Trophoblast cell (in vitro differentiated cells and primary cell): ENCODE measurements around the gene PNLIPRP1.

Experiments
- DNase-seq, 2 donors: peaks; one replicate each; pipeline ENCODE4 v3.0.0-alpha.2; 2016
- H2AFZ ChIP-seq: 2 replicates; pipeline ENCODE4 v1.6.1; 2013; ENCODE audit warnings: low read length, moderate library complexity, mild to moderate bottlenecking; ENCODE audit not compliant: insufficient read depth, poor library complexity
- H2AK5ac ChIP-seq: 2 replicates; pipeline ENCODE4 v1.6.1; 2013; ENCODE audit warnings: mild to moderate bottlenecking, low read length
- H2BK120ac ChIP-seq: 2 replicates; pipeline ENCODE4 v1.6.1; 2013; ENCODE audit warnings: low read length, mild to moderate bottlenecking, moderate library complexity; ENCODE audit not compliant: insufficient read depth, poor library complexity
- H2BK12ac ChIP-seq: 2 replicates; pipeline ENCODE4 v1.6.1; 2013; ENCODE audit warnings: mild to moderate bottlenecking, low read length, moderate library complexity
- H2BK5ac ChIP-seq: 2 replicates; pipeline ENCODE4 v1.6.1; 2013; ENCODE audit warnings: low read length, low read depth, moderate library complexity, mild to moderate bottlenecking; ENCODE audit not compliant: poor library complexity
- H3K14ac ChIP-seq: 2 replicates; pipeline ENCODE4 v1.6.1; 2013; ENCODE audit warnings: mild to moderate bottlenecking, low read length
- H3K18ac ChIP-seq: 2 replicates; pipeline ENCODE4 v1.6.1; 2013; ENCODE audit warnings: mild to moderate bottlenecking, low read length
- H3K23ac ChIP-seq: 2 replicates; pipeline ENCODE4 v1.6.1; 2013; ENCODE audit warnings: low read length
- H3K27ac ChIP-seq: 2 replicates; pipeline ENCODE4 v1.5.1; 2013; ENCODE audit warnings: low read depth, mild to moderate bottlenecking, inconsistent platforms, low read length, moderate library complexity
- H3K27me3 ChIP-seq: 2 replicates; pipeline ENCODE4 v1.6.1; 2013; ENCODE audit warnings: inconsistent platforms, mild to moderate bottlenecking, low read length, moderate library complexity; ENCODE audit not compliant: insufficient read depth
- H3K36me3 ChIP-seq, 2 experiments: 1 replicate in 1 of 2; 2 replicates in 1 of 2; pipeline ENCODE4 v1.6.1; 2013; ENCODE audit warnings: low read length in 2 of 2, mild to moderate bottlenecking in 2 of 2, moderate library complexity in 1 of 2; ENCODE audit not compliant: insufficient read depth in 2 of 2, control insufficient read depth in 1 of 2
- H3K4ac ChIP-seq: 2 replicates; pipeline ENCODE4 v1.6.1; 2013; ENCODE audit warnings: low read depth, mild to moderate bottlenecking, low read length, moderate library complexity
- H3K4me1 ChIP-seq, 2 experiments: 1 replicate in 1 of 2; 2 replicates in 1 of 2; pipeline ENCODE4 v1.6.1; 2013; ENCODE audit warnings: low read length in 2 of 2, mild to moderate bottlenecking in 2 of 2, moderate library complexity in 1 of 2; ENCODE audit not compliant: insufficient read depth in 2 of 2, control insufficient read depth in 1 of 2
- H3K4me2 ChIP-seq: 2 replicates; pipeline ENCODE4 v1.6.1; 2013; ENCODE audit warnings: inconsistent platforms, mild to moderate bottlenecking, low read length, moderate library complexity
- H3K4me3 ChIP-seq: 2 replicates; pipeline ENCODE4 v1.5.1; 2013; ENCODE audit warnings: mild to moderate bottlenecking, low read depth, low read length, inconsistent platforms
- H3K79me1 ChIP-seq: one replicate; pipeline ENCODE4 v1.6.1; 2013; ENCODE audit warnings: low read length
- H3K79me2 ChIP-seq: 2 replicates; pipeline ENCODE4 v1.6.1; 2013; ENCODE audit warnings: low read length, mild to moderate bottlenecking; ENCODE audit not compliant: control insufficient read depth, insufficient read depth, poor library complexity
- H3K9ac ChIP-seq: 2 replicates; pipeline ENCODE4 v1.6.1; 2013; ENCODE audit warnings: mild to moderate bottlenecking, low read length
- H3K9me3 ChIP-seq: 2 replicates; pipeline ENCODE4 v1.6.1; 2013; ENCODE audit warnings: low read depth, mild to moderate bottlenecking, control low read depth, inconsistent platforms, low read length; ENCODE audit not compliant: insufficient read depth
- H4K12ac ChIP-seq: 2 replicates; pipeline ENCODE4 v1.6.1; 2013; ENCODE audit warnings: low read depth, mild to moderate bottlenecking, low read length, moderate library complexity
- H4K8ac ChIP-seq: 2 replicates; pipeline ENCODE4 v1.6.1; 2013; ENCODE audit warnings: low read depth, mild to moderate bottlenecking, low read length, moderate library complexity
- H4K91ac ChIP-seq: one replicate; pipeline ENCODE4 v1.6.1; 2013; ENCODE audit warnings: low read depth, mild to moderate bottlenecking, low read length, moderate library complexity
- WGBS: extraction: QIAGEN DNeasy Blood & Tissue Kit; methylation state at CpG from one replicate; pipeline ENCODE4 v1.1.7; 2013; ENCODE audit warnings: missing lambda C conversion rate; ENCODE audit not compliant: insufficient read length, insufficient coverage; ENCODE audit errors: extremely low coverage; 5-methylcytosine and 5-hydroxymethylcytosine counted together

PNLIPRP1 gene

GRCh38 chr10:116620423-116621400 lies 30.0 kb downstream of the PNLIPRP1 start, which contains the start of gene PNLIPRP2:
TSS of gene PNLIPRP2 (plus strand) at chr10:116620953.
- Histone ChIP-seq H4K12ac (no peak within 1 kb of the TSS), H3K36me3 (no peaks in the 10 kb centered on the region), H2AK5ac (no peak within 1 kb of the TSS), H4K91ac (no peak within 1 kb of the TSS), H4K8ac (no peak within 1 kb of the TSS), H3K79me2 (no peaks in the 10 kb centered on the region), H3K4ac (no peak within 1 kb of the TSS), H3K9me3 (no peaks in the 10 kb centered on the region), H3K4me1 (no peaks in the 10 kb centered on the region), H3K23ac (no peak within 1 kb of the TSS), H3K18ac (no peak within 1 kb of the TSS), H3K4me3 (no peak within 1 kb of the TSS), H2BK120ac (no peak within 1 kb of the TSS), H3K27me3 (no peaks in the 10 kb centered on the region), H2BK12ac (no peak within 1 kb of the TSS), H3K9ac (no peak within 1 kb of the TSS), H2AFZ (no peak within 1 kb of the TSS), H3K14ac (no peak within 1 kb of the TSS), H2BK5ac (no peak within 1 kb of the TSS), H3K79me1 (no peaks in the 10 kb centered on the region), H3K4me2 (no peak within 1 kb of the TSS), H3K27ac (no peak within 1 kb of the TSS)
- DNase-seq: no peak
- WGBS: no CpG with 5 or more reads among the region's 20 CpGs

- Histone ChIP-seq H3K79me1 (no peaks in the 10 kb centered on the region), H3K4me1 (no peaks in the 10 kb centered on the region), H2BK120ac (no peak overlapping the region), H3K9ac (no peak overlapping the region), H4K91ac (no peak overlapping the region), H2BK5ac (no peak overlapping the region), H3K4me3 (no peak overlapping the region), H3K4me2 (no peak overlapping the region), H3K14ac (no peak overlapping the region), H3K27ac (no peak overlapping the region), H2AK5ac (no peak overlapping the region), H2AFZ (no peak overlapping the region), H4K8ac (no peak overlapping the region), H3K4ac (no peak overlapping the region), H3K9me3 (no peaks in the 10 kb centered on the region), H3K27me3 (no peaks in the 10 kb centered on the region), H3K18ac (no peak overlapping the region), H3K36me3 (no peaks in the 10 kb centered on the region), H2BK12ac (no peak overlapping the region), H3K79me2 (no peaks in the 10 kb centered on the region), H3K23ac (no peak overlapping the region), H4K12ac (no peak overlapping the region)
- DNase-seq: no peak
- no CpG with 5 or more reads among the region's 8 CpGs for WGBS
These were observed 30.7 kb downstream of the PNLIPRP1 start for GRCh38 chr10:116621476-116621875.

- Histone ChIP-seq H2AK5ac (no peak overlapping the region), H2BK12ac (no peak overlapping the region), H3K27me3 (no peaks in the 10 kb centered on the region), H3K9me3 (no peaks in the 10 kb centered on the region), H4K91ac (no peak overlapping the region), H3K9ac (no peak overlapping the region), H3K4ac (no peak overlapping the region), H3K18ac (no peak overlapping the region), H3K4me3 (no peak overlapping the region), H2BK5ac (no peak overlapping the region), H4K8ac (no peak overlapping the region), H3K27ac (no peak overlapping the region), H3K79me1 (no peaks in the 10 kb centered on the region), H4K12ac (no peak overlapping the region), H3K14ac (no peak overlapping the region), H3K23ac (no peak overlapping the region), H3K4me1 (no peaks in the 10 kb centered on the region), H3K4me2 (no peak overlapping the region), H3K79me2 (no peaks in the 10 kb centered on the region), H2AFZ (no peak overlapping the region), H2BK120ac (no peak overlapping the region), H3K36me3 (no peaks in the 10 kb centered on the region)
- WGBS: no CpG with 5 or more reads among the region's 11 CpGs
- no peak for DNase-seq
These were observed 31.3 kb downstream of the PNLIPRP1 start for GRCh38 chr10:116621934-116622655.

- no peak overlapping the region for H3K4me3 ChIP-seq
- no peaks in the 10 kb centered on the region for H3K79me1 ChIP-seq
- no peak overlapping the region for H3K27ac ChIP-seq
- no peak overlapping the region for H3K9ac ChIP-seq
- no CpG with 5 or more reads among the region's 7 CpGs for WGBS
- no peak overlapping the region for H2AK5ac ChIP-seq
- peaks cover 0 to 3% of the 10 kb centered on the region in 2 experiments for H3K4me1 ChIP-seq
- H2BK5ac ChIP-seq: no peak overlapping the region
- H3K23ac ChIP-seq: no peak overlapping the region
- H4K91ac ChIP-seq: no peak overlapping the region
- no peak overlapping the region for H2BK120ac ChIP-seq
- H3K18ac ChIP-seq: no peak overlapping the region
- no peaks in the 10 kb centered on the region for H3K79me2 ChIP-seq
- no peak overlapping the region for H2AFZ ChIP-seq
- H3K36me3 ChIP-seq: no peaks in the 10 kb centered on the region
- H4K8ac ChIP-seq: no peak overlapping the region
- H3K27me3 ChIP-seq: no peaks in the 10 kb centered on the region
- no peak overlapping the region for H3K14ac ChIP-seq
- no peak overlapping the region for H3K4ac ChIP-seq
- H4K12ac ChIP-seq: no peak overlapping the region
- H2BK12ac ChIP-seq: no peak overlapping the region
- no peak overlapping the region for H3K4me2 ChIP-seq
- no peak for DNase-seq
- no peaks in the 10 kb centered on the region for H3K9me3 ChIP-seq
These were observed 35.1 kb downstream of the PNLIPRP1 start for GRCh38 chr10:116625845-116626244.
